Central memory CD8-positive, alpha-beta T cell (primary cell): ENCODE measurements around the gene MLLT10.

Experiments used
- ATAC-seq: fragments of 150-1000 bp; cut with Tn5 transposase; replicated peaks from 2 replicates; pipeline ENCODE4 v1.10.0; 2022; ENCODE audit warnings: mild to moderate bottlenecking, moderate FRiP score, moderate number of reproducible peaks; ENCODE audit not compliant: poor library complexity, severe bottlenecking; ENCODE audit errors: extremely low read depth
- DNase-seq, 2 donors: peaks; one replicate each; pipeline ENCODE4 v3.0.0; 2021; ENCODE audit warnings: low spot score in 2 of 2
- H3K27ac Mint-ChIP-seq: one replicate; pipeline ENCODE4 v1.8.0; 2022; ENCODE audit warnings: low read depth, mild to moderate bottlenecking, moderate library complexity, mixed read lengths
- H3K27me3 Mint-ChIP-seq: one replicate; pipeline ENCODE4 v1.8.0; 2022; ENCODE audit warnings: mixed read lengths
- H3K36me3 Mint-ChIP-seq: one replicate; pipeline ENCODE4 v1.8.0; 2022; ENCODE audit warnings: mild to moderate bottlenecking, moderate library complexity, mixed read lengths; ENCODE audit not compliant: insufficient read depth
- H3K4me1 Mint-ChIP-seq: one replicate; pipeline ENCODE4 v1.8.0; 2022; ENCODE audit warnings: mixed read lengths
- H3K4me3 Mint-ChIP-seq: one replicate; pipeline ENCODE4 v1.8.0; 2022; ENCODE audit warnings: mild to moderate bottlenecking, moderate library complexity, mixed read lengths
- H3K9me3 Mint-ChIP-seq: one replicate; pipeline ENCODE4 v1.8.0; 2022; ENCODE audit warnings: mixed read lengths

Gene MLLT10

GRCh38 chr10:21522631-21523406 lies 11.2 kb upstream of the MLLT10 start:
- Mint-ChIP-seq H3K4me1 (peaks cover 45% of the 10 kb centered on the region), H3K4me3 (no peak overlapping the region), H3K27me3 (peaks cover 45% of the 10 kb centered on the region), H3K9me3 (no peaks in the 10 kb centered on the region), H3K36me3 (peaks cover 19% of the 10 kb centered on the region), H3K27ac (no peak overlapping the region)
- ATAC-seq: no peak
- no peak for DNase-seq

- no peak for ATAC-seq
- no peak overlapping the region for H3K27ac Mint-ChIP-seq
- peaks cover 37% of the 10 kb centered on the region for H3K27me3 Mint-ChIP-seq
- no peaks in the 10 kb centered on the region for H3K9me3 Mint-ChIP-seq
- H3K4me1 Mint-ChIP-seq: peaks cover 37% of the 10 kb centered on the region
- no peak overlapping the region for H3K4me3 Mint-ChIP-seq
- H3K36me3 Mint-ChIP-seq: peaks cover 11% of the 10 kb centered on the region
- no peak for DNase-seq
Observed at GRCh38 chr10:21523557-21524008, 10.4 kb upstream of the MLLT10 start.

DNA sequence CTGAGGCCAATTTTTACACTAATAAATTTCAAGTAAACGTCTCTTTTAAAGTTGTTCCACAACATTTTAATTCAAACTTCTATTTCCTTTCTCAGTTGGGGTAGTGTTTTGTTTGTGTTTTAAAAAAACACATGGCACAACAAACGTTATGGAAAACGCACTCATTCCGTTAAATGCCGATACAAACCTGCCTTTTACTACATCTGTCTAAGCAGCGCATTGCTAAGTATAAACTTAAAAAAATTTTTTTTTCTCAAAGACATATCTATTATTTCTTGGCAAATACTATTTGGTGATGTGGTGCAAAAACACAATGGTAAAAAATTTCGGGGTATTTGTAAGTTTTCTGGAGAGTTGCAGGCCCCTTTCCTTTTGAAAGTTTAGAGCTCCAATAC lies 9.9 kb upstream of the MLLT10 start:
- Mint-ChIP-seq H3K4me1 (peaks cover 37% of the 10 kb centered on the region), H3K27me3 (peaks cover 32% of the 10 kb centered on the region), H3K9me3 (no peaks in the 10 kb centered on the region), H3K36me3 (peaks cover 9% of the 10 kb centered on the region), H3K27ac (no peak overlapping the region), H3K4me3 (peak overlapping the region; percentile 81)
- no peak for DNase-seq
- no peak for ATAC-seq

DNA sequence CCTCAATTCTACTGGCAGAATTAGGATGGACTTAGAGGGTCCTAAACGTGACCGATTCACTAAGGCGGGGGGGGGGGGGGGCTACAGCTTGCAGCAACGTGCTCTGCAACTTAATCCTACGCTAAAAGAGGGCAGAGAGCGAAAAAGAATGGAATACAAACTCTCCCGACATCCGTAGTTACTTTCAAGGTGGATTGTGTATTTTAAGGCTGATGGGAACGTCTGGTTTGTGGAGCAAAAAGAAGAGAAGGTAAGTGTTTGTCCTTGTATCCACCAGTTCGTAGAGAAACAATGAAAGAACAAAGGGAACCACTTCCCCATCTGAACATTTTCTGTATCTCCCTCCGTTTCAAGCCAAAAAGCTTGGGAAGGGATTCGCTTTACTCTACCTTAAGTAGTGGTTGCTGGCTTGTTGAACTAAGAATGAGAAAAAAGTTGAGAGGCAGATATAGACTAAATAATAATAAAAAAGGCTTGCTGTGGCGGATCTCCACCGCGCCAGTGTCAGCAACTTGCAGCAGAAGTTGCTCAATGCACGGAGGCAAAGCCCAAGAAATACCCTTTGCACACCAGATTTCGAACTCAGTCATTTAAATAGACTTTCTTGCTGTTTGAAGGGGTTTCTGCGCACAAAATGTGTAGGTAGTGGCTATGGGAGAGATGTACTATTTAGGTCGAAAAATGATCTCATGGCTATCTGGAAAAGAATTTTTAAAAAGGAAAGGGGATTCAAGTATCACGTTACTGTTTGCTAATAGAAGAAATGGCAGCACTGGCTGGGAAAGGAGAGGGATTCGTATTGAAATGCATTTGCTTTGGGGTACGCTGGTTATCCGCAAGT lies 9.3 kb upstream of the MLLT10 start:
- no peak for ATAC-seq
- peak overlapping the region; percentile 97 for H3K27ac Mint-ChIP-seq
- H3K4me3 Mint-ChIP-seq: peak overlapping the region; percentile 81
- no peaks in the 10 kb centered on the region for H3K9me3 Mint-ChIP-seq
- DNase-seq: no peak
- peaks cover 25% of the 10 kb centered on the region for H3K27me3 Mint-ChIP-seq
- peaks cover 6% of the 10 kb centered on the region for H3K36me3 Mint-ChIP-seq
- peaks cover 37% of the 10 kb centered on the region for H3K4me1 Mint-ChIP-seq

GRCh38 chr10:21525367-21526187 lies 8.5 kb upstream of the MLLT10 start, which contains the start of gene SKIDA1:
TSS of gene SKIDA1 (minus strand) at chr10:21525682. CDS start at chr10:21517822, 7,860 bp downstream.
- peak; percentile 24 to 26 for DNase-seq
- H3K9me3 Mint-ChIP-seq: no peaks in the 10 kb centered on the region
- peak within 1 kb of the TSS; percentile 81 for H3K4me3 Mint-ChIP-seq
- H3K36me3 Mint-ChIP-seq: peaks cover 6% of the 10 kb centered on the region
- ATAC-seq: peak; percentile 77
- peak within 1 kb of the TSS; percentile 97 for H3K27ac Mint-ChIP-seq
- peaks cover 29% of the 10 kb centered on the region for H3K4me1 Mint-ChIP-seq
- peaks cover 17% of the 10 kb centered on the region for H3K27me3 Mint-ChIP-seq

GRCh38 chr10:21526188-21526859 lies 7.7 kb upstream of the MLLT10 start:
- peak; percentile 23 to 41 for DNase-seq
- H3K4me3 Mint-ChIP-seq: peak overlapping the region; percentile 81
- peak; percentile 53 for ATAC-seq
- H3K27ac Mint-ChIP-seq: peak overlapping the region; percentile 97
- H3K36me3 Mint-ChIP-seq: peaks cover 6% of the 10 kb centered on the region
- H3K9me3 Mint-ChIP-seq: no peaks in the 10 kb centered on the region
- peaks cover 24% of the 10 kb centered on the region for H3K4me1 Mint-ChIP-seq
- H3K27me3 Mint-ChIP-seq: peaks cover 10% of the 10 kb centered on the region

GRCh38 chr10:21526860-21527597 lies 7.0 kb upstream of the MLLT10 start:
- no peaks in the 10 kb centered on the region for H3K9me3 Mint-ChIP-seq
- peak overlapping the region; percentile 81 for H3K4me3 Mint-ChIP-seq
- no peak for DNase-seq
- peaks cover 3% of the 10 kb centered on the region for H3K27me3 Mint-ChIP-seq
- peaks cover 6% of the 10 kb centered on the region for H3K36me3 Mint-ChIP-seq
- H3K4me1 Mint-ChIP-seq: peaks cover 24% of the 10 kb centered on the region
- H3K27ac Mint-ChIP-seq: peak overlapping the region; percentile 97
- ATAC-seq: no peak

DNA sequence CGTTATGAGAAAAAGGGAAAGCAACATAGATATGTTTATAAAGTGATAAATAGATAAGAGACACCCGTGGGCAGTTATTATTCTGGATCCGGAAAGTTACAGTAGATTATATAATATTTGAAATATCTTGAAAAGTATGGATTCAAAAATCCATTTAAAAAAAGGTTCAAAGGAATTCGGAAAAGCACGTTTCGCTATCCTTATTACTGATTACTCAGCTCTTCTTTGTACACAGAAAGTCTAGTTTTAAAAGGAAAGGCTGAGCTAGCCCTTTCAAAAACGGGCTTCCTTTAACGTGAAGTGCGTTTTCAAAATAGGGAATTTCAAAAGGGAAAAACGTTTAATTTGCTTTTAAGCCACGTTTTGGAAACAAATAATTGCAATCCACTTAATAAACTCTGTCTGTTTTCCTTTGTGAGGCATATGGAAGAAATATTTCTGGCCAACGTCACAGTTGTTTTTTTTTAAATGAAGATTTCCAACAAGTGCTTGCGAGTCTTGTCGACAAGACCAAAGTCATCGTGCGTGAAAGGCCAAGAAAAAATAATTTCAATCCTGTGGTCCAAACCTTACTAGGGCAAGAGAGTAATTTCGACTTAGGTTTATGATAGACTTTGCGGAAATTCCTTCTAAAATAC lies 6.3 kb upstream of the MLLT10 start:
- Mint-ChIP-seq H3K27me3 (no peaks in the 10 kb centered on the region), H3K27ac (peak overlapping the region; percentile 97), H3K9me3 (no peaks in the 10 kb centered on the region), H3K4me1 (peaks cover 26% of the 10 kb centered on the region), H3K36me3 (peaks cover 7% of the 10 kb centered on the region), H3K4me3 (peak overlapping the region; percentile 81)
- ATAC-seq (no peak), DNase-seq (no peak)

- no peaks in the 10 kb centered on the region for H3K27me3 Mint-ChIP-seq
- no peak overlapping the region for H3K27ac Mint-ChIP-seq
- DNase-seq (no peak), ATAC-seq (no peak)
- peaks cover 12% of the 10 kb centered on the region for H3K36me3 Mint-ChIP-seq
- H3K4me1 Mint-ChIP-seq: peaks cover 33% of the 10 kb centered on the region
- H3K4me3 Mint-ChIP-seq: no peak overlapping the region
- no peaks in the 10 kb centered on the region for H3K9me3 Mint-ChIP-seq
Observed at GRCh38 chr10:21528236-21529031, 5.6 kb upstream of the MLLT10 start.

GRCh38 chr10:21529032-21529910 lies 4.8 kb upstream of the MLLT10 start:
- H3K4me3 Mint-ChIP-seq: no peak overlapping the region
- DNase-seq (no peak), ATAC-seq (no peak)
- H3K9me3 Mint-ChIP-seq: no peaks in the 10 kb centered on the region
- no peak overlapping the region for H3K27ac Mint-ChIP-seq
- H3K36me3 Mint-ChIP-seq: peaks cover 15% of the 10 kb centered on the region
- peaks cover 35% of the 10 kb centered on the region for H3K4me1 Mint-ChIP-seq
- no peaks in the 10 kb centered on the region for H3K27me3 Mint-ChIP-seq
